ENCODE results near the gene NCSTN.

The NCSTN gene

DNA sequence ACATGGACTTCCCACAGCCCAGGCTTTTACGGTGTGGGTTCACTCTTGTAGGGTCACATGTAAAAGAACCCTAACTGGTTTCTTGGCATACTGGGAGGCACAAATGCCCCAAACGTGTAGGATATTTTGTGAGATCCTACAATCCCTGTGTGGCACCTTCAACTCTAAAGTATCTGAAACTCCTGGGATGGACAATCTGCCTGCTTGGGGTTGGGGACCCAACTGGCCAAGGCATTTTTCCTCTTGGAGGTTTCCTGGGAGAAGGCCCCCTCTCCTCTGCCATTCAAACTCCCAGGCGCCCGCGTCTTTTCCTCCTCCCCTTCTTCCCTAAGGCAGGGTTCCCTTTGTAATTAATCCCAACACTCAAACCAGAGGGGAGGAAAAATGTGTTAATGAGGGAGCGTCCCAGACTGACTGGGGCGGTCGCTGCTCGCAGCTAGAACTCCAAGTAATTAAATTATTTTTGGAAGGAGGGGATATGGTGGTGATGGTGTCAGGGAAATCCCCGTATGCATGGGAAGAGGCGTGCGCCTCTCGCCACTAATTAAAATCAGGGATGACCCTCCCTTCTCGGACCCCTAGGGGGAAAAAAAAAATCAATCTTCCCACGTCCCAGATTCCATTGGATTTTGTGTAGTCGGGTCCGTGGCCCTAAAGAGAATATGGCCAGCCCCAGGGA is 56.5 kb downstream of the NCSTN start:
- TF ChIP-seq YY1 (IDR thresholded peaks at IDR 0.05; ENCODE audit: insufficient read depth, insufficient read length) (no peak), ZNF274 (IDR thresholded peaks at IDR 0.05; ENCODE audit: low read depth, low read length) (no peak), SUZ12 (IDR thresholded peaks at IDR 0.05; ENCODE audit: extremely low read depth, insufficient read depth, insufficient read length) (no peak)
- DNase-seq (ENCODE audit: low read depth, low spot score), result peak; percentile 66
- Histone ChIP-seq H3K9me3 (ENCODE audit: insufficient read depth, low read length) (no peaks in the 10 kb centered on the region), H3K4me1 (ENCODE audit: insufficient read depth, insufficient read length) (peaks cover 23% of the 10 kb centered on the region), H3K9ac (ENCODE audit: insufficient read length, low read depth) (peak overlapping the region; percentile 90), H3K27me3 (ENCODE audit: insufficient read depth, insufficient read length) (no peaks in the 10 kb centered on the region), H3K36me3 (ENCODE audit: insufficient read depth, insufficient read length, low read length) (peaks cover 13% of the 10 kb centered on the region), H3K4me3 (ENCODE audit: insufficient read length, low read depth) (peak overlapping the region; percentile 54)

DNA sequence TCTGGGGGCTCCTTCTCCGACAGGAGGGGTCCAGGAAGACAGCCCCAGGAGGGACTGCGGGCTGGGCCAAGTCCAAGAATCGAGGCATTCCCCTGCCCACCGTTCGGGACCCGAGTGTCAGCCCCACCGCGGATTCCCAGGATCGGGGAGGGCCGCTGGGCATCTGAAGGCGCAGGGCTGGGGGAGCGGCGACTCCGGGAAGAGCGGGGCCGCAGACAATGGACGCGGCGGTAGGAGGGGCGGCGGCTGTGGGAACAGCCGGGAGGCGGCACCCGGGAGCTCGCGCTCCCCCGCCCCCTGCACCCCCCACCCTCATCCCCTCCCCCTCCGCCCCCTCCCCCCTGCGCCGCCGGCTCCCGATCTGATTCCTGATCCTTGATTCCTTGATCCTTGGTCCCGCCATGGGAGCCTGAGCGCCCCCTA is 57.1 kb downstream of the NCSTN start, which contains the start of gene VANGL2:
Gene VANGL2, plus strand, starts transcription at position 342 of the 423 bp plus-strand sequence. CDS start 15,274 bp downstream, outside the sequence.
- Histone ChIP-seq H3K36me3 (ENCODE audit: insufficient read depth, insufficient read length, low read length) (peaks cover 18% of the 10 kb centered on the region), H3K27me3 (ENCODE audit: insufficient read depth, insufficient read length) (no peaks in the 10 kb centered on the region), H3K4me3 (ENCODE audit: insufficient read length, low read depth) (peak within 1 kb of the TSS; percentile 79), H3K9ac (ENCODE audit: insufficient read length, low read depth) (peak within 1 kb of the TSS; percentile 90), H3K9me3 (ENCODE audit: insufficient read depth, low read length) (no peaks in the 10 kb centered on the region), H3K4me1 (ENCODE audit: insufficient read depth, insufficient read length) (peaks cover 25% of the 10 kb centered on the region)
- DNase-seq (ENCODE audit: low read depth, low spot score), result peak; percentile 89
- TF ChIP-seq YY1 (IDR thresholded peaks at IDR 0.05; ENCODE audit: insufficient read depth, insufficient read length), result no peak
- no peak for TF ChIP-seq ZNF274 (IDR thresholded peaks at IDR 0.05; ENCODE audit: low read depth, low read length)
- no peak for TF ChIP-seq SUZ12 (IDR thresholded peaks at IDR 0.05; ENCODE audit: extremely low read depth, insufficient read depth, insufficient read length)

DNA sequence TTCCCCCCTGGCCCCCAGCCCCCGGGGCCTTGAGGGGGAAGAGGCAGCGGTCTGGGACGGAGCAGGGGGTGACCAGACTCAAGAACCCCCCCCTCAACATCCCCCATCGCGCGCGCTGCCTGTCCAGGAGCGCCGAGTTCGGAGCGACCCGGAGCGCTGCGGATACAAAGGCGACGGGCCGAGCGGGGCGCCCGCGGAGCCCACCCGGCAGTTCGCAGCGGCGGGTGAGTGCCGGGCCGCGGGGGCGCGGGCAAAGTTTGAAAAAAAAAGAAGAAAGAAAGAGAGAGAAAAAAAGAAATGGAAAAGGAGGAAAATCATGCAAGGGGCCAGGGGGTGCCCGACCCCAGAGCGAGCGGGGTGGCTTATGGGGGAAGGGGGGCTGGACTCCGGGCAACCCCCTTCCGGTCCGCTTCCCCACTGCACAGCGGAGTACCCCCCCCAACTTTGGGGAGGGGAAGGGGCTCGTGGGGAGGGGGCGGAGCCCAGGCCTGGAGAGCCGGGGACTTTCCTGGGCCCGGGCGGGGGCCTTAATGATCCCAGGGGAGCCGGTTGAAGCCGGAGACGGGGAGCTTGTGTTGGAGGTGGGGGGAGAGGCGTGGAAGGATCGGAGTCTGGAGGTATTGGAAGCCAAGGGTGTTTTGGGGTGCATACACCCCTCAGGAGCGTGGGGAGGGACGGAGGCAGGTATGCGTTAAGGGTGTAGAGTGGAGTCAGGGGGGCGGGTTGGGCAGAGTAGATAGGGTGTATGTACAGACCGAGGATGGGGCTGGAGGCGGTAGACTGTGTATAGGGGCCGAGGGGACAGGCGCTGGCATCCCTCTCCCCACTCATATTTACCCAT is 57.7 kb downstream of the NCSTN start:
- peaks cover 27% of the 10 kb centered on the region for H3K4me1 ChIP-seq (ENCODE audit: insufficient read depth, insufficient read length)
- H3K36me3 ChIP-seq (ENCODE audit: insufficient read depth, insufficient read length, low read length), result peaks cover 24% of the 10 kb centered on the region
- peak overlapping the region; percentile 88 for H3K9ac ChIP-seq (ENCODE audit: insufficient read length, low read depth)
- no peak for DNase-seq (ENCODE audit: low read depth, low spot score)
- no peaks in the 10 kb centered on the region for H3K27me3 ChIP-seq (ENCODE audit: insufficient read depth, insufficient read length)
- TF ChIP-seq SUZ12 (IDR thresholded peaks at IDR 0.05; ENCODE audit: extremely low read depth, insufficient read depth, insufficient read length) (no peak), YY1 (IDR thresholded peaks at IDR 0.05; ENCODE audit: insufficient read depth, insufficient read length) (no peak), ZNF274 (IDR thresholded peaks at IDR 0.05; ENCODE audit: low read depth, low read length) (no peak)
- peak overlapping the region; percentile 79 for H3K4me3 ChIP-seq (ENCODE audit: insufficient read length, low read depth)
- H3K9me3 ChIP-seq (ENCODE audit: insufficient read depth, low read length), result no peaks in the 10 kb centered on the region

DNA sequence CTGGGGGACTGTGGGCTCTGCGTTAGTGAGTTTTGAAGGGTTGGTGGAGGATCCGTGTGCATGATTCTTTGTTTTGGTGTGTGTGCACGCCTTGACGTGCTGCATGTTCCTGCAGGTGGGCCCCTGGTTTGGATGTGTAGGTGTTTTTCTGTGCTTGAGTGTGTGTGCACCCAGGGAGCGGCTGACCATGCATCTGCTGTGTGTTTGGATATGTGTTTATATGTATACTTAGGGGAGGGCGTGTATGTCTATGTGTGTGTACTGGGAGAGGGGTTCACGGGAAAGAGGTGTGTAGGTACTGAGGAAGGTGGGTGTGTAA is 58.3 kb downstream of the NCSTN start:
- peaks cover 26% of the 10 kb centered on the region for H3K36me3 ChIP-seq (ENCODE audit: insufficient read depth, insufficient read length, low read length)
- H3K9ac ChIP-seq (ENCODE audit: insufficient read length, low read depth), result peak overlapping the region; percentile 88
- no peaks in the 10 kb centered on the region for H3K9me3 ChIP-seq (ENCODE audit: insufficient read depth, low read length)
- H3K27me3 ChIP-seq (ENCODE audit: insufficient read depth, insufficient read length), result no peaks in the 10 kb centered on the region
- H3K4me3 ChIP-seq (ENCODE audit: insufficient read length, low read depth), result peak overlapping the region; percentile 79
- H3K4me1 ChIP-seq (ENCODE audit: insufficient read depth, insufficient read length), result peaks cover 30% of the 10 kb centered on the region
- DNase-seq (ENCODE audit: low read depth, low spot score), result no peak
- no peak for TF ChIP-seq YY1 (IDR thresholded peaks at IDR 0.05; ENCODE audit: insufficient read depth, insufficient read length)
- TF ChIP-seq SUZ12 (IDR thresholded peaks at IDR 0.05; ENCODE audit: extremely low read depth, insufficient read depth, insufficient read length), result no peak
- TF ChIP-seq ZNF274 (IDR thresholded peaks at IDR 0.05; ENCODE audit: low read depth, low read length), result no peak

DNA sequence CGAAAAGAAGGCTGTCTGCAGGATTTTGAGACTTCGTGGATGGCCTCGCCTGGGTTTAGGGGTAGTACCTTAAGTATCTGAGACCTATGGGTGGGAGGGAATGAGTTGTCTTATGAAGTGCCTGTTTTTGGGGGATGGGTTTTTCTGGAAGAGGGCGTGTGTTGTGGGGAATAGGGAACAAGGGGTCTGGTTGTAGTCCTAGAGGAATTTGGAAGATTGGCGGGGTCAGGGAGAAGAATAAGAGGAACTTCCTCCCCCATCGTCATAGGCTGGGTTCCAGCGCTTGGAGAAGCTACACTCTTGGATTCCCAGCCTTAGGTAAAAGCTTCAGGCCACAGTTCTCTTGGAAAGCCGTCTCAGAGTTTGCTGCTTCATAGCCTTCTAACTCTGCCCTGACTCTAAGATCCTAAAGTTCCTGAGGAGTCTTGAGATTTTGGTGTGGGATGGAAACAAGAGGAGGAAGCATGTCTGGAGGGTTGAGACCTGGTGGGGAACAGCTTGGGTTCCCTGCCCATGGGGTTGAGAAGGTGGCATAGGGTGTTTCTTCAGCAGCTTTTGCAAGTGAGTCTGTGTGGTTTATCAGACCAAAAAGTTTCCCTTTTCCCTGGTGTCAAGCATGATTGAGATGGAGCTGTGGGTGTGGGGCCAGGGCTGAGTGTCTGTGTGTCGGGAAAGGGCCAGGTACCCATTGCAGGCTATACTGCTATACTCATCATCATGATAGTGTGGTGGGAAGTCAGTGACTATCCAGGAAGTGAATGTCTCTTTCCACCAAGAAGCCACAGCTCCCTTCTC is 59.0 kb downstream of the NCSTN start:
- Histone ChIP-seq H3K9ac (ENCODE audit: insufficient read length, low read depth) (peak overlapping the region; percentile 88), H3K4me3 (ENCODE audit: insufficient read length, low read depth) (peak overlapping the region; percentile 79), H3K4me1 (ENCODE audit: insufficient read depth, insufficient read length) (peaks cover 33% of the 10 kb centered on the region), H3K27me3 (ENCODE audit: insufficient read depth, insufficient read length) (no peaks in the 10 kb centered on the region), H3K36me3 (ENCODE audit: insufficient read depth, insufficient read length, low read length) (peaks cover 31% of the 10 kb centered on the region), H3K9me3 (ENCODE audit: insufficient read depth, low read length) (no peaks in the 10 kb centered on the region)
- no peak for DNase-seq (ENCODE audit: low read depth, low spot score)
- TF ChIP-seq SUZ12 (IDR thresholded peaks at IDR 0.05; ENCODE audit: extremely low read depth, insufficient read depth, insufficient read length), result no peak
- no peak for TF ChIP-seq YY1 (IDR thresholded peaks at IDR 0.05; ENCODE audit: insufficient read depth, insufficient read length)
- TF ChIP-seq ZNF274 (IDR thresholded peaks at IDR 0.05; ENCODE audit: low read depth, low read length), result no peak

DNA sequence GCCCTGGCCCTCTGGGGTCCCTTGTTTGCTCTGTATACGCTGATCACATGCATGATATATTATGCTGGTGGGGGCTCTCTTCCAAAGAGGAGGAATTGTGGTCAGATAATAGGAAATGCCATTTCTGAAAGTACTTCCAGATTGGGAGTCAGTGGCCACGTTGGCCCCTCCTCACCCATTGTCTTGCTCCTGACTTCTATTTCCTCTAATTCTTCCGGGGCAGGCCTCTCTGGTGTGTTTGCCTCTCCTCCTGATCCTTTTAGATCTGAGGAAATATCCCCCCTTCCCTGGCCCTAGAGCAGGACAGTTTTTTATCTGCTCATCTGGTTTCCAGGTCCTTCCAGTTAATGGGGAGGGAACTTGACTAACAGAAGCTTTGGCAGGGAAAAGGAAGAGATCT is 60.1 kb downstream of the NCSTN start:
- Histone ChIP-seq H3K27me3 (ENCODE audit: insufficient read depth, insufficient read length) (no peaks in the 10 kb centered on the region), H3K4me1 (ENCODE audit: insufficient read depth, insufficient read length) (peaks cover 41% of the 10 kb centered on the region), H3K4me3 (ENCODE audit: insufficient read length, low read depth) (no peak overlapping the region), H3K36me3 (ENCODE audit: insufficient read depth, insufficient read length, low read length) (peaks cover 35% of the 10 kb centered on the region), H3K9ac (ENCODE audit: insufficient read length, low read depth) (no peak overlapping the region), H3K9me3 (ENCODE audit: insufficient read depth, low read length) (no peaks in the 10 kb centered on the region)
- DNase-seq (ENCODE audit: low read depth, low spot score), result no peak
- TF ChIP-seq SUZ12 (IDR thresholded peaks at IDR 0.05; ENCODE audit: extremely low read depth, insufficient read depth, insufficient read length) (no peak), YY1 (IDR thresholded peaks at IDR 0.05; ENCODE audit: insufficient read depth, insufficient read length) (no peak), ZNF274 (IDR thresholded peaks at IDR 0.05; ENCODE audit: low read depth, low read length) (no peak)
